ENCODE results near the gene MRAS. TPM values are rescaled to one million over a fixed set of nuclear protein-coding genes. Genes with fewer than 3 reads are reported as not detected.

The MRAS gene
- total and polyA plus RNA-seq, 3 experiments from 2014 or later = 0.28 to 0.38 (median 0.38) TPM

DNA sequence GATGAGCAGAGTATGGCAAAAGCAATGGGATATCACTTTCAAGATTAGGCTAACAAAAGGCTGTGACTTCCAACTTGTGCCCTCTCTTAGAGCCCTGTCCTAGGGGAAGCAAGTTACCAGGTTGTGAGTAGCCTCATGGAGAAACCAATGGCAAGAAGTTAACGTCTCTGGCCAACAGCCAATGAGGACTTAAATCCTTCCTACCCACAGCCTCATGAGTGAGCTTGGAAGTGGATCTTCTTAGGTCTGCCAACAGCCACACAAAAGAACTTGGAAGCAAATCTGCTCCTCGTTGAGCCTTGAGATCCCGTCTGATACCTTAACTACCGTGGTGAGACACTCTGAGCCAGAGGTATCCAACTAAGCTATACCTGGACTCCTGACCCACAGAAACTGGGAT lies 24.4 kb upstream of the MRAS start:
- Histone ChIP-seq H3K9me3 (ENCODE audit: low read length) (no peaks in the 10 kb centered on the region), H3K27me3 (ENCODE audit: insufficient read depth, low read length, poor library complexity, severe bottlenecking) (no peaks in the 10 kb centered on the region), H3K4me3 (ENCODE audit: low read length) (no peak overlapping the region), H3K27ac (ENCODE audit: low read depth, low read length) (no peak overlapping the region), H3K4me1 (ENCODE audit: insufficient read depth, low read length) (peaks cover 23% of the 10 kb centered on the region), H3K36me3 (ENCODE audit: insufficient read depth, low read length) (no peaks in the 10 kb centered on the region)
- DNase-seq = no peak
- ChIA-PET POLR2A (no interaction called here), CTCF (interaction anchor here (1.1 kb wide), 1 partner anchor 15 kb away, joined by 3 read pairs; no protein-coding TSS in a partner anchor)
- Mint-ChIP-seq H3K27me3 (peaks cover 3 to 12% of the 10 kb centered on the region in 2 donors), H3K36me3 (peaks cover 0 to 1% (median 0%) of the 10 kb centered on the region in 3 donors), H3K4me1 (peaks cover 15 to 27% (median 21%) of the 10 kb centered on the region in 3 donors), H3K9me3 (no peaks in the 10 kb centered on the region), H3K4me3 (peak overlapping the region in 1 of 7 donors; percentile 22), H3K27ac (no peak overlapping the region)

DNA sequence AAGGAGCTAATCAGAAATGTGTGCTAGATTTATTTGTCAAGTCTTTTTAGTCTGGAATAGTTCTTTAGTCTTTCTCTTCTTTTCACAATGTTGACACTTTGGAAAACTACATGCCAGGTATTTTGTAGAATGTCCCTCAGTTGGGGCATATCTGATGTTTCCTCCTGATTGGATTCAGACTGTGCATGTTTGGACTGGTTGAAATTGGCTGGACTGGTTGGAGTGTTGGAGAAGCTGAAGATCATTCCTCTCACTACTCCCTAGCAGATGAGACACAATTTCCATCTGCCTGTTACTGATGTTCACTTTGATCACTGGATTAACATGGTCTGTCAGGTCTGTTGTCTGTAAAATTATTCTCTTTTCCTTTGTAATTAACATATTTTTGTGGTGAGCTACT lies 22.4 kb upstream of the MRAS start:
- peak overlapping the region in 1 of 8 donors; percentile 36 for H3K27ac Mint-ChIP-seq
- H3K4me1 Mint-ChIP-seq = peaks cover 24 to 37% (median 32%) of the 10 kb centered on the region in 3 donors
- H3K36me3 ChIP-seq (ENCODE audit: insufficient read depth, low read length) = no peaks in the 10 kb centered on the region
- no peaks in the 10 kb centered on the region for H3K9me3 ChIP-seq (ENCODE audit: low read length)
- no peak overlapping the region for H3K4me3 ChIP-seq (ENCODE audit: low read length)
- H3K9me3 Mint-ChIP-seq = no peaks in the 10 kb centered on the region
- H3K27me3 Mint-ChIP-seq = peaks cover 6% of the 10 kb centered on the region in 2 donors
- H3K27ac ChIP-seq (ENCODE audit: low read depth, low read length) = no peak overlapping the region
- no peak overlapping the region for H3K4me3 Mint-ChIP-seq
- no peaks in the 10 kb centered on the region for H3K27me3 ChIP-seq (ENCODE audit: insufficient read depth, low read length, poor library complexity, severe bottlenecking)
- POLR2A ChIA-PET = no interaction called here
- DNase-seq = no peak
- CTCF ChIA-PET = no interaction called here
- peaks cover 0 to 5% (median 0%) of the 10 kb centered on the region in 3 donors for H3K36me3 Mint-ChIP-seq
- peaks cover 23% of the 10 kb centered on the region for H3K4me1 ChIP-seq (ENCODE audit: insufficient read depth, low read length)

DNA sequence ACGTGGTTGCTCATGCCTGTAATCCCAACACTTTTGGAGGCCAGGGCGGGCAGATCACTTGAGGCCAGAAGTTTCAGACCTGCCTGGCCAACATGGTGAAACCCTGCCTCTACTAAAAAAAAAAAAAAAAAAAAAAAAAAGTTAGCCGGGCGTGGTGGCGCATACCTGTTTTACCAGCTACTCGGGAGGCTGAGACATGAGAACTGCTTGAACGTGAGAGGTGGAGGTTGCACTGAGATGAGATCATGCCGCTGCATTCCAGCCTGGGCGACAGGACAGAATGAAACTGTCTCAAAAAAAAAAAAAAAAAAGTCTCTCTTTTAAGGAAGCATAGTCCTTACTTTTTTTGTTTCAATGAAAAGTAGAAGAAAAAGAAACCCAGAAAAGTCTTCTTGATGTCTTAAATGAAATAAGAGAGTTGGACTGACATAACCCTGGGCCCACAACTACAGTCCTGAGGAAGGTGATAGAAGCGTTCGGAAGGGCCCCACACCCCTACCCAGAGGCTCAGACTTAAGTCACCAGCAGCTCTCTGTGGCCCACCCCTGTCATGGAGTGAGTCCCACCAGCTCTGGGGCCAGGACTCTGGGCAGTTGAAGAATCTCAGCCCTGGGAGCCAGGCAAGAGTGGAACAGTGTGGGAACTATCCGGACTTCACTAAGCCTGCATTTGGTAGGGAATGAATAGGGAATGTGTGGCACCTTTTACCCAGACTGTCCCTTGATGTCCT lies 21.3 kb upstream of the MRAS start:
- ChIA-PET CTCF (interaction anchor here (1.3 kb wide), 1 partner anchor 90 kb away, joined by 3 read pairs; no protein-coding TSS in a partner anchor), POLR2A (no interaction called here)
- H3K27ac ChIP-seq (ENCODE audit: low read depth, low read length) = no peak overlapping the region
- peak overlapping the region in 1 of 7 donors; percentile 48 for H3K4me3 Mint-ChIP-seq
- peaks cover 20% of the 10 kb centered on the region for H3K4me1 ChIP-seq (ENCODE audit: insufficient read depth, low read length)
- no peaks in the 10 kb centered on the region for H3K27me3 ChIP-seq (ENCODE audit: insufficient read depth, low read length, poor library complexity, severe bottlenecking)
- H3K4me1 Mint-ChIP-seq = peaks cover 24 to 37% (median 32%) of the 10 kb centered on the region in 3 donors
- H3K4me3 ChIP-seq (ENCODE audit: low read length) = no peak overlapping the region
- DNase-seq = no peak
- H3K27me3 Mint-ChIP-seq = peaks cover 0 to 6% of the 10 kb centered on the region in 2 donors
- no peaks in the 10 kb centered on the region for H3K9me3 Mint-ChIP-seq
- peaks cover 0 to 5% (median 0%) of the 10 kb centered on the region in 3 donors for H3K36me3 Mint-ChIP-seq
- no peaks in the 10 kb centered on the region for H3K9me3 ChIP-seq (ENCODE audit: low read length)
- no peaks in the 10 kb centered on the region for H3K36me3 ChIP-seq (ENCODE audit: insufficient read depth, low read length)
- H3K27ac Mint-ChIP-seq = peak overlapping the region in 3 of 8 donors; percentile 63 to 85 (median 63)

DNA sequence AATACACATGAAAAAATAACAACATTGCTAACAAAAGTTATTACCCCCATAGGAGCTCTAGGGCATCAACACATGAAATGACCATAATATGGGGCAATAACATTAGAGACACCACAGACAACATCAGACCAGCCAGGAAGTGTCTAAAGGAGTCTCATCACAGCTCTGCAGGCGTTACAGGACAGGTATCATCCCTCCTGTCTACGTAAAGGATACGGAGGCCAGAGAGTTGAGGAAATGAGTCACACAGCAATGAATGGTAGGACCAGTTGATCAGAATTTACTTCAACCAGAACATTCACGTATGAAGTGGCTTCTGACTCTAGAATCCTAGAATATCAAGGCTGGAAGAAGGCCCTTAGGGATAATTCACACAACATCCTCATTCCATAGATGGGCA lies 20.5 kb upstream of the MRAS start:
- Histone ChIP-seq H3K4me3 (ENCODE audit: low read length) (no peak overlapping the region), H3K36me3 (ENCODE audit: insufficient read depth, low read length) (no peaks in the 10 kb centered on the region), H3K27ac (ENCODE audit: low read depth, low read length) (no peak overlapping the region), H3K9me3 (ENCODE audit: low read length) (no peaks in the 10 kb centered on the region), H3K27me3 (ENCODE audit: insufficient read depth, low read length, poor library complexity, severe bottlenecking) (no peaks in the 10 kb centered on the region), H3K4me1 (ENCODE audit: insufficient read depth, low read length) (peaks cover 14% of the 10 kb centered on the region)
- Mint-ChIP-seq H3K36me3 (peaks cover 0 to 5% (median 0%) of the 10 kb centered on the region in 3 donors), H3K27me3 (peaks cover 0 to 6% of the 10 kb centered on the region in 2 donors), H3K4me3 (peak overlapping the region in 2 of 7 donors; percentile 12 to 39), H3K9me3 (no peaks in the 10 kb centered on the region), H3K4me1 (peaks cover 26 to 40% (median 32%) of the 10 kb centered on the region in 3 donors), H3K27ac (peak overlapping the region in 4 of 8 donors; percentile 51 to 92 (median 74))
- ChIA-PET CTCF (interaction anchor here (0.7 to 1.8 kb wide), 9 partner anchors 9 to 153 kb away, joined by 3 to 6 read pairs (median 3); partner anchors contain the start of gene DBR1), POLR2A (interaction anchor here (0.9 kb wide), 1 partner anchor 154 kb away, joined by 4 read pairs; no protein-coding TSS in a partner anchor)
- DNase-seq = no peak

DNA sequence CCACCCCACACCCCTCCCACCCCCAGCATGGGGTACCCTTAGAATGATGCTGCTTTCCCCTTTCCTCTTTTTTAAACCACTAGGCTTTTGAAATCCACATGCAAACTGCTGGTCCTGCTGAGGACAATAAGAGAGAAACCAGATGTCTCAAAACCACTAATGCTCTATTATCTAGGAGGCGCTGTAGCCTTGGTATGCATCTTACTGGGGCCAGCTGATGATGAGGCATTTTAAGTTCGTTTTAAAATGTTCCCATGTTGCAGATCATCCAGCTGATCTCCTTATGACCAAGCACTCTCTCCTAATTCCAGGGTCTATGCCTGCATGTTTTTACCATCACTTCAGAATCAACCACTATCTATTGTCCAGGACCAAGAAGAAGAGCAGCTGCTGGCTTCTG lies 20.0 kb upstream of the MRAS start:
- Mint-ChIP-seq H3K9me3 (no peaks in the 10 kb centered on the region), H3K4me3 (peak overlapping the region; percentile 95 to 98 (median 98)), H3K4me1 (peaks cover 26 to 40% (median 32%) of the 10 kb centered on the region in 3 donors), H3K36me3 (peaks cover 0 to 5% (median 0%) of the 10 kb centered on the region in 3 donors), H3K27ac (peak overlapping the region in 7 of 8 donors; percentile 59 to 99 (median 85)), H3K27me3 (peaks cover 0 to 6% of the 10 kb centered on the region in 2 donors)
- Histone ChIP-seq H3K9me3 (ENCODE audit: low read length) (no peaks in the 10 kb centered on the region), H3K27me3 (ENCODE audit: insufficient read depth, low read length, poor library complexity, severe bottlenecking) (no peaks in the 10 kb centered on the region), H3K4me3 (ENCODE audit: low read length) (no peak overlapping the region), H3K4me1 (ENCODE audit: insufficient read depth, low read length) (peaks cover 10% of the 10 kb centered on the region), H3K27ac (ENCODE audit: low read depth, low read length) (no peak overlapping the region), H3K36me3 (ENCODE audit: insufficient read depth, low read length) (no peaks in the 10 kb centered on the region)
- no peak for DNase-seq
- POLR2A ChIA-PET = interaction anchor here (0.6 to 0.9 kb wide), 2 partner anchors 96 to 154 kb away, joined by 4 to 6 read pairs; no protein-coding TSS in a partner anchor
- CTCF ChIA-PET = interaction anchor here (0.7 to 1.8 kb wide), 16 partner anchors 8 to 154 kb away, joined by 3 to 6 read pairs (median 4); partner anchors contain the start of gene DBR1

DNA sequence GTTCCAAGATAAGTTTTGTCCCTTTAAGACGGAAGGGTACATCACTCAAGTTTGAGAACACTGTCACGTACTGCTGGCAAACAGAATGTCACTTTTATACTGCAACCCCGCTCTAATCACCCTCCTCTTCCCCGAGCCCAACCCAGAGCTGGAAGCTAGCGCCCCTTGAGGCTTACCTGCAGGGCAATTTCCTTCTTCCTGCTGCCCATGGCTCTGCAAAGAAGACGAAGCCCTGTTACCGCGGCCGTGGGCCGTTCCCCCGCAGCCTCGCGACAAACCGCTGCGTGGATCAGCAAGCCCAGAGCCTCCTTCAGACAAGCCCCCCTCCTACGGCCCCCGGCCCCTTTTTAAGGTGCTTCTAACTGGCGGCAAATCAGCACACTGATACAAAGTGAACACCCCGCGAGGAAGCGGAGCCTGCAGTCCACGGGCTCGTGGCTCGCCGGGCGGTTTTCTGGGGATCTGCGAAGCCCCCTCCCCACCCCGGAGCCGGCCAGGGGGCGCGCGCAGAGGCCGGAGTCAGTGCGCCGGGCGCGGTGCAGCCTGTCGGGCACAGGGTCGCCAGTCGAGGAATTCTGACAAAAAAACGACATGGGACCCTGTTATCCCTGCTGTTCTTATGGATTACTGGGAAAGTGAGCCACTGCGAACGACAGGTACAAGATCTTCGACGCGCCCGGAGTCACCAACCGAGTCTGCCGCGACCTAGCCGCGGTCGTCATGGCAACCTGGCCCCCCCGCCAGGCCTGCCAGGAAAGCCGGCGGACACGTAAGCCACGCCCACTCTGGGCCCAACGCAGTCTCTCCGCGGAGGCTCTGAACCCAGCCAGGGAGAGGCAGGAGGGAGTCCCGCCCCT lies 19.0 kb upstream of the MRAS start, which contains the start of gene NME9:
TSS of gene NME9 (minus strand) at position 725 of the 857 bp plus-strand sequence. CDS start at position 209, 516 bp downstream.
- Mint-ChIP-seq H3K36me3 (peaks cover 0 to 5% (median 0%) of the 10 kb centered on the region in 3 donors), H3K4me1 (peaks cover 25 to 38% (median 30%) of the 10 kb centered on the region in 3 donors), H3K9me3 (no peaks in the 10 kb centered on the region), H3K27me3 (peaks cover 0 to 4% of the 10 kb centered on the region in 2 donors), H3K4me3 (peak within 1 kb of the TSS; percentile 95 to 98 (median 98)), H3K27ac (peak within 1 kb of the TSS; percentile 80 to 99 (median 98))
- Histone ChIP-seq H3K27ac (ENCODE audit: low read depth, low read length) (peak within 1 kb of the TSS; percentile 82), H3K4me1 (ENCODE audit: insufficient read depth, low read length) (peaks cover 7% of the 10 kb centered on the region), H3K4me3 (ENCODE audit: low read length) (peak within 1 kb of the TSS; percentile 80), H3K9me3 (ENCODE audit: low read length) (no peaks in the 10 kb centered on the region), H3K27me3 (ENCODE audit: insufficient read depth, low read length, poor library complexity, severe bottlenecking) (no peaks in the 10 kb centered on the region), H3K36me3 (ENCODE audit: insufficient read depth, low read length) (no peaks in the 10 kb centered on the region)
- ChIA-PET CTCF (interaction anchor here (0.8 to 1.8 kb wide), 13 partner anchors 8 to 155 kb away, joined by 3 to 6 read pairs (median 4); partner anchors contain the start of gene DBR1), POLR2A (interaction anchor here (0.6 kb wide), 1 partner anchor 97 kb away, joined by 6 read pairs; no protein-coding TSS in a partner anchor)
- peak; percentile 87 to 97 (median 92) for DNase-seq

DNA sequence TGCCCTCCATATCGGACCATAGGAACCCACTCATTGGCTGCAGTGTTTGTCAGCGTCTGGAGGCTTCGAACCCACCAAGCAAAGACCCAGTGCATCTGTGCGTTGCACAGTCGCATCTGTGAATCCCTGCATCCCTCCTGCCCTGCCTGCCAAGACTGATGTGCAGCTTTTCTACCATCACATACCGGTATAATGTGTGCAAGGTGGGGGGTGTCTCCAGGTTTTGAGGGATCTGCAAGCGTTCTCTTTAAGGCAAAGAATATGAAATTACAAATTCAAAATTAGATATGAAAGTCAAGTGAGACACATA lies 18.4 kb upstream of the MRAS start:
- H3K4me3 ChIP-seq (ENCODE audit: low read length) = peak overlapping the region; percentile 80
- Mint-ChIP-seq H3K4me1 (peaks cover 22 to 32% (median 28%) of the 10 kb centered on the region in 3 donors), H3K27ac (peak overlapping the region; percentile 80 to 99 (median 98)), H3K4me3 (peak overlapping the region; percentile 95 to 98 (median 98)), H3K9me3 (no peaks in the 10 kb centered on the region), H3K36me3 (peaks cover 0 to 5% (median 0%) of the 10 kb centered on the region in 3 donors), H3K27me3 (peaks cover 0 to 4% of the 10 kb centered on the region in 2 donors)
- DNase-seq = no peak
- peaks cover 7% of the 10 kb centered on the region for H3K4me1 ChIP-seq (ENCODE audit: insufficient read depth, low read length)
- ChIA-PET POLR2A (no interaction called here), CTCF (interaction anchor here (1.3 kb wide), 1 partner anchor 16 kb away, joined by 4 read pairs; no protein-coding TSS in a partner anchor)
- H3K27ac ChIP-seq (ENCODE audit: low read depth, low read length) = peak overlapping the region; percentile 82
- H3K36me3 ChIP-seq (ENCODE audit: insufficient read depth, low read length) = no peaks in the 10 kb centered on the region
- no peaks in the 10 kb centered on the region for H3K9me3 ChIP-seq (ENCODE audit: low read length)
- H3K27me3 ChIP-seq (ENCODE audit: insufficient read depth, low read length, poor library complexity, severe bottlenecking) = no peaks in the 10 kb centered on the region
